Neural progenitor cell (in vitro differentiated cells): ENCODE measurements around the gene GPR173. TPM values are rescaled to one million over a fixed set of nuclear protein-coding genes. Genes with fewer than 3 reads are reported as not detected.
A peak's percentile ranks its signal among the peaks of the same experiment; 100 is the strongest.

ENCODE experiments used
- DNase-seq: peaks from one replicate; pipeline ENCODE4 v3.0.0-alpha.2; 2016; ENCODE audit warnings: low spot score
- H2AFZ ChIP-seq: fragments of 200-600 bp; sonication (generic); replicated peaks from 2 replicates; pipeline ENCODE4 v1.6.1; 2016; ENCODE audit warnings: antibody characterized with exemption
- H3F3A ChIP-seq: fragments of 200-600 bp; sonication (generic); 2 replicates; pipeline ENCODE4 v1.6.1; 2016; ENCODE audit warnings: antibody characterized with exemption, low read depth
- H3K27ac ChIP-seq: fragments of 200-600 bp; sonication (generic); 2 replicates; pipeline ENCODE4 v1.5.1; 2016; ENCODE audit warnings: mild to moderate bottlenecking
- H3K27me3 ChIP-seq: fragments of 200-600 bp; sonication (generic); 2 replicates; pipeline ENCODE4 v1.6.1; 2016; ENCODE audit warnings: mild to moderate bottlenecking, moderate library complexity
- H3K36me3 ChIP-seq: fragments of 200-600 bp; sonication (generic); 2 replicates; pipeline ENCODE4 v1.5.1; 2016
- H3K4me1 ChIP-seq: fragments of 200-600 bp; sonication (generic); 2 replicates; pipeline ENCODE4 v1.6.1; 2016; ENCODE audit warnings: mixed run types
- H3K4me2 ChIP-seq: fragments of 200-600 bp; sonication (generic); 2 replicates; pipeline ENCODE4 v1.6.1; 2016
- H3K4me3 ChIP-seq: fragments of 200-600 bp; sonication (generic); 2 replicates; pipeline ENCODE4 v1.5.1; 2016
- H3K79me2 ChIP-seq: fragments of 200-600 bp; sonication (generic); 2 replicates; pipeline ENCODE4 v1.6.1; 2016; ENCODE audit warnings: low read depth
- H3K9ac ChIP-seq: fragments of 200-600 bp; sonication (generic); 2 replicates; pipeline ENCODE4 v1.6.1; 2016
- H3K9me3 ChIP-seq: fragments of 200-600 bp; sonication (generic); 2 replicates; pipeline ENCODE4 v1.5.1; 2016; ENCODE audit warnings: low read depth
- H4K20me1 ChIP-seq: fragments of 200-600 bp; sonication (generic); 2 replicates; pipeline ENCODE4 v1.6.1; 2016; ENCODE audit warnings: low read depth
- H3K27ac Mint-ChIP-seq: 3 replicates; pipeline ENCODE4 v1.8.0; 2021; ENCODE audit warnings: mixed read lengths
- H3K27me3 Mint-ChIP-seq: 2 replicates; pipeline ENCODE4 v1.8.0; 2022; ENCODE audit warnings: low read depth, mild to moderate bottlenecking, inconsistent platforms, moderate library complexity, mixed read lengths; ENCODE audit not compliant: insufficient read depth
- H3K36me3 Mint-ChIP-seq: 3 replicates; pipeline ENCODE4 v1.8.0; 2021; ENCODE audit warnings: mixed read lengths
- H3K4me1 Mint-ChIP-seq: 3 replicates; pipeline ENCODE4 v1.8.0; 2021; ENCODE audit warnings: mixed read lengths
- H3K4me3 Mint-ChIP-seq: 3 replicates; pipeline ENCODE4 v1.8.0; 2021; ENCODE audit warnings: mild to moderate bottlenecking, moderate library complexity, mixed read lengths
- H3K9me3 Mint-ChIP-seq: 3 replicates; pipeline ENCODE4 v1.8.0; 2020; ENCODE audit warnings: mixed read lengths
- CTCF ChIP-seq: fragments of 200-600 bp; sonication (generic); IDR thresholded peaks from 2 replicates; pipeline ENCODE4 v1.5.1; 2017; ENCODE audit warnings: antibody characterized with exemption, mild to moderate bottlenecking
- EZH2 ChIP-seq: fragments of 200-600 bp; sonication (generic); IDR thresholded peaks from 2 replicates; pipeline ENCODE4 v1.6.1; 2017; ENCODE audit warnings: antibody characterized with exemption, mild to moderate bottlenecking, moderate library complexity
- EZH2phosphoT487 ChIP-seq: fragments of 200-600 bp; sonication (generic); IDR thresholded peaks from 2 replicates; pipeline ENCODE4 v1.6.1; 2017; ENCODE audit warnings: antibody characterized with exemption
- total RNA-seq: library from RNA; depleted of rRNA; stranded (reverse); fragments of >200 nt; gene quantifications from 2 replicates; pipeline ENCODE4 v1.2.3, GENCODE V29; 2015; ENCODE audit warnings: low replicate concordance

GPR173 gene
- total RNA-seq, 1 donor from 2014 or later, result 6.3 TPM

- no peaks in the 10 kb centered on the region for H3K27me3 ChIP-seq
- no peak for DNase-seq
- Mint-ChIP-seq H3K4me3 (no peak overlapping the region), H3K27ac (no peak overlapping the region), H3K36me3 (no peaks in the 10 kb centered on the region), H3K4me1 (no peaks in the 10 kb centered on the region), H3K9me3 (peaks cover 2% of the 10 kb centered on the region), H3K27me3 (peaks cover 4% of the 10 kb centered on the region)
- H3K9ac ChIP-seq, result no peak overlapping the region
- no peaks in the 10 kb centered on the region for H3F3A ChIP-seq
- no peak overlapping the region for H3K4me2 ChIP-seq
- no peak for TF ChIP-seq EZH2
- TF ChIP-seq CTCF, result no peak
- TF ChIP-seq EZH2phosphoT487, result no peak
- H3K79me2 ChIP-seq, result no peaks in the 10 kb centered on the region
- no peak overlapping the region for H3K4me3 ChIP-seq
- H3K36me3 ChIP-seq, result no peaks in the 10 kb centered on the region
- no peaks in the 10 kb centered on the region for H3K9me3 ChIP-seq
- no peaks in the 10 kb centered on the region for H4K20me1 ChIP-seq
- H2AFZ ChIP-seq, result no peak overlapping the region
- H3K4me1 ChIP-seq, result no peaks in the 10 kb centered on the region
- no peak overlapping the region for H3K27ac ChIP-seq
These were observed 12.4 kb upstream of the GPR173 start for GRCh38 chrX:53036149-53036548.

GRCh38 chrX:53039236-53039635, 9.4 kb upstream of the GPR173 start:
- no peak overlapping the region for H3K9ac ChIP-seq
- no peaks in the 10 kb centered on the region for H3K36me3 Mint-ChIP-seq
- H2AFZ ChIP-seq, result no peak overlapping the region
- no peak overlapping the region for H3K4me3 ChIP-seq
- H4K20me1 ChIP-seq, result no peaks in the 10 kb centered on the region
- no peak for TF ChIP-seq EZH2
- no peak for TF ChIP-seq CTCF
- TF ChIP-seq EZH2phosphoT487, result no peak
- peaks cover 2% of the 10 kb centered on the region for H3K27me3 Mint-ChIP-seq
- no peaks in the 10 kb centered on the region for H3K79me2 ChIP-seq
- H3K9me3 Mint-ChIP-seq, result peaks cover 6% of the 10 kb centered on the region
- no peaks in the 10 kb centered on the region for H3K27me3 ChIP-seq
- no peaks in the 10 kb centered on the region for H3F3A ChIP-seq
- H3K4me1 ChIP-seq, result no peaks in the 10 kb centered on the region
- no peaks in the 10 kb centered on the region for H3K36me3 ChIP-seq
- H3K9me3 ChIP-seq, result no peaks in the 10 kb centered on the region
- H3K27ac Mint-ChIP-seq, result no peak overlapping the region
- H3K4me2 ChIP-seq, result no peak overlapping the region
- DNase-seq, result no peak
- no peak overlapping the region for H3K27ac ChIP-seq
- no peaks in the 10 kb centered on the region for H3K4me1 Mint-ChIP-seq
- no peak overlapping the region for H3K4me3 Mint-ChIP-seq

DNA sequence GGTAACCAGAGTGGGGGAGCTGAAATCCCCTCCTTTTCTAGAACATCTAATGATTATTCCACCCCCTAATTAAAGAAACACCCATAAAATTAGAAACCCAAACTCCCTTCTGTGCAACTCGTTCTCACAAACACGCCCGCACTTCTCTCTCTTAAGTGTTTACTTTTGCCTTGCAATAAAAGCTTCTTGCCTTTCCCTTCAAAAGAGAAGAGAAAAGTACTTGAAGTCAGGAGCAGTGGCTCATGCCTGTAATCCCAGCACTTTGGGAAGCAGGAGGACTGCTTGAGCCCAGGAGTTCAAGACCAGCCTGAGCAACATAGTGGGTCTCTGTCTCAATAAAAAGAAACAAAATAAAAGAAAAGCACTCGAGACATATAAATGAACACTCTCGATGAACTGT, 3.6 kb upstream of the GPR173 start:
- Mint-ChIP-seq H3K9me3 (peaks cover 8% of the 10 kb centered on the region), H3K4me1 (peaks cover 5% of the 10 kb centered on the region), H3K27me3 (no peaks in the 10 kb centered on the region), H3K27ac (no peak overlapping the region), H3K4me3 (no peak overlapping the region), H3K36me3 (no peaks in the 10 kb centered on the region)
- DNase-seq, result no peak
- Histone ChIP-seq H3K4me2 (no peak overlapping the region), H3K9me3 (no peaks in the 10 kb centered on the region), H3K9ac (no peak overlapping the region), H2AFZ (no peak overlapping the region), H3K79me2 (peaks cover 8% of the 10 kb centered on the region), H3K4me1 (no peaks in the 10 kb centered on the region), H3K27ac (no peak overlapping the region), H3K27me3 (no peaks in the 10 kb centered on the region), H3K4me3 (no peak overlapping the region), H3F3A (no peaks in the 10 kb centered on the region), H3K36me3 (no peaks in the 10 kb centered on the region), H4K20me1 (peaks cover 3% of the 10 kb centered on the region)
- TF ChIP-seq EZH2, result no peak
- TF ChIP-seq EZH2phosphoT487, result no peak
- no peak for TF ChIP-seq CTCF

GRCh38 chrX:53047228-53047627, 1.4 kb upstream of the GPR173 start:
- Histone ChIP-seq H3K27me3 (no peaks in the 10 kb centered on the region), H3K36me3 (no peaks in the 10 kb centered on the region), H3K4me1 (no peaks in the 10 kb centered on the region), H3F3A (no peaks in the 10 kb centered on the region), H3K27ac (no peak overlapping the region), H4K20me1 (peaks cover 4% of the 10 kb centered on the region), H3K4me3 (no peak overlapping the region), H3K9me3 (no peaks in the 10 kb centered on the region), H3K9ac (no peak overlapping the region), H3K79me2 (peaks cover 31% of the 10 kb centered on the region), H2AFZ (no peak overlapping the region), H3K4me2 (no peak overlapping the region)
- TF ChIP-seq EZH2phosphoT487 (no peak), CTCF (peak; percentile 47)
- Mint-ChIP-seq H3K36me3 (no peaks in the 10 kb centered on the region), H3K27me3 (no peaks in the 10 kb centered on the region), H3K27ac (no peak overlapping the region), H3K4me1 (peaks cover 8% of the 10 kb centered on the region), H3K9me3 (peaks cover 10% of the 10 kb centered on the region), H3K4me3 (peak overlapping the region; percentile 83)
- DNase-seq, result no peak
